HG03280 (cell line): ENCODE measurements around the gene RAB6A.
"Not testable (repeated sequence)": the region's sequence is repeated elsewhere in the genome, so short reads cannot be mapped to it uniquely, and the experiment has no call there.

ENCODE experiments used
- ATAC-seq: cut with Tn5 transposase; IDR thresholded peaks from one replicate; pipeline ENCODE4 v1.9.1; 2021; ENCODE audit warnings: mild to moderate bottlenecking, moderate library complexity; ENCODE audit not compliant: unreplicated experiment

Gene RAB6A

GRCh38 chr11:73760679-73761402 is at the start of gene RAB6A:
Gene RAB6A (minus strand): TSS chr11:73761074. CDS start chr11:73760635, 439 bp downstream.
- peak; percentile 89 for ATAC-seq

- no peak for ATAC-seq
Observed at GRCh38 chr11:73810637-73811036, 49.8 kb upstream of the RAB6A start.

GRCh38 chr11:73808052-73808451 is 47.2 kb upstream of the RAB6A start:
- no peak for ATAC-seq

- no peak for ATAC-seq
Observed at GRCh38 chr11:73804712-73805111, 43.8 kb upstream of the RAB6A start.

- ATAC-seq, result no peak
Observed at GRCh38 chr11:73801136-73801535, 40.3 kb upstream of the RAB6A start.

- no peak for ATAC-seq
Observed at GRCh38 chr11:73800276-73800806, 39.5 kb upstream of the RAB6A start.

- no peak for ATAC-seq
Observed at GRCh38 chr11:73797457-73797856, 36.6 kb upstream of the RAB6A start.

- ATAC-seq, result no peak
Observed at GRCh38 chr11:73795925-73796632, 35.2 kb upstream of the RAB6A start.

- ATAC-seq, result no peak
Observed at GRCh38 chr11:73792584-73792983, 31.7 kb upstream of the RAB6A start.

GRCh38 chr11:73789279-73789670 is 28.4 kb upstream of the RAB6A start:
- ATAC-seq, result no peak

- ATAC-seq, result peak; percentile 97
Observed at GRCh38 chr11:73787643-73788558, 27.0 kb upstream of the RAB6A start, which contains the start of gene MRPL48. Gene MRPL48 (plus strand): TSS chr11:73787874. CDS start chr11:73787972, 98 bp downstream.

GRCh38 chr11:73787051-73787642 is 26.3 kb upstream of the RAB6A start:
- no peak for ATAC-seq

- not testable (repeated sequence) for ATAC-seq
Observed at GRCh38 chr11:73785467-73785866, 24.6 kb upstream of the RAB6A start.

GRCh38 chr11:73784734-73785133 is 23.9 kb upstream of the RAB6A start:
- no peak for ATAC-seq

- no peak for ATAC-seq
Observed at GRCh38 chr11:73784080-73784634, 23.3 kb upstream of the RAB6A start.

GRCh38 chr11:73783483-73784020 is 22.7 kb upstream of the RAB6A start:
- ATAC-seq, result no peak

- no peak for ATAC-seq
Observed at GRCh38 chr11:73781303-73781702, 20.4 kb upstream of the RAB6A start.

- peak; percentile 99 for ATAC-seq
Observed at GRCh38 chr11:73779084-73779902, 18.4 kb upstream of the RAB6A start.

GRCh38 chr11:73770811-73771210 is 9.9 kb upstream of the RAB6A start:
- ATAC-seq, result not testable (repeated sequence)
